OCI-LY1 (cell line): ENCODE results near the gene COLQ.

Source experiments
- H2AFZ ChIP-seq: fragments of 200-600 bp; sonication (generic), shearing (Covaris generic); 2 replicates; pipeline ENCODE4 v1.6.0; 2014; ENCODE audit warnings: antibody characterized with exemption, mild to moderate bottlenecking, low read length
- H3F3A ChIP-seq: fragments of 200-600 bp; sonication (generic), shearing (Covaris generic); 2 replicates; pipeline ENCODE4 v1.6.0; 2014; ENCODE audit warnings: mild to moderate bottlenecking, antibody characterized with exemption, low read length, moderate library complexity; ENCODE audit not compliant: insufficient read depth
- H3K27ac ChIP-seq: fragments of 200-600 bp; sonication (generic); 2 replicates; pipeline ENCODE4 v1.5.1; 2014; ENCODE audit warnings: low read length, mixed run types, mild to moderate bottlenecking, low read depth; ENCODE audit not compliant: poor library complexity, severe bottlenecking
- H3K27me3 ChIP-seq: fragments of 200-600 bp; sonication (generic); 2 replicates; pipeline ENCODE4 v1.6.0; 2014; ENCODE audit warnings: antibody characterized with exemption, mild to moderate bottlenecking, low read length, moderate library complexity; ENCODE audit not compliant: insufficient read depth
- H3K36me3 ChIP-seq: fragments of 200-600 bp; sonication (generic); 2 replicates; pipeline ENCODE4 v1.6.1; 2014; ENCODE audit warnings: mild to moderate bottlenecking, antibody characterized with exemption, low read length, moderate library complexity, mixed read lengths; ENCODE audit not compliant: insufficient read depth
- H3K4me1 ChIP-seq: fragments of 200-600 bp; sonication (generic); 2 replicates; pipeline ENCODE4 v1.5.1; 2014; ENCODE audit warnings: mild to moderate bottlenecking, low read length, moderate library complexity; ENCODE audit not compliant: insufficient read depth, severe bottlenecking
- H3K4me2 ChIP-seq: fragments of 200-600 bp; sonication (generic), shearing (Covaris generic); 2 replicates; pipeline ENCODE4 v1.6.1; 2014; ENCODE audit warnings: low read length
- H3K4me3 ChIP-seq: fragments of 200-600 bp; sonication (generic); 2 replicates; pipeline ENCODE4 v1.5.1; 2014; ENCODE audit warnings: low read length, low read depth, mild to moderate bottlenecking, mixed read lengths; ENCODE audit not compliant: poor library complexity, severe bottlenecking
- H3K79me2 ChIP-seq: fragments of 200-600 bp; shearing (Covaris generic); 2 replicates; pipeline ENCODE4 v1.6.1; 2016; ENCODE audit warnings: mixed run types, low read length, mixed read lengths; ENCODE audit not compliant: insufficient read depth
- H3K9ac ChIP-seq: fragments of 200-600 bp; sonication (generic), shearing (Covaris generic); 2 replicates; pipeline ENCODE4 v1.6.1; 2014; ENCODE audit warnings: mild to moderate bottlenecking, low read length, mixed read lengths
- H3K9me2 ChIP-seq: fragments of 200-600 bp; sonication (generic), shearing (Covaris generic); 2 replicates; pipeline ENCODE4 v1.6.1; 2014; ENCODE audit warnings: low read depth, mild to moderate bottlenecking, low read length, mixed read lengths
- H3K9me3 ChIP-seq: fragments of 200-600 bp; shearing (Covaris generic); 2 replicates; pipeline ENCODE4 v1.6.1; 2014; ENCODE audit warnings: low read length, mixed read lengths
- H4K20me1 ChIP-seq: fragments of 200-600 bp; sonication (generic), shearing (Covaris generic); 2 replicates; pipeline ENCODE4 v1.6.0; 2016; ENCODE audit warnings: mild to moderate bottlenecking, low read length; ENCODE audit not compliant: insufficient read depth
- EZH2 ChIP-seq: fragments of 200-600 bp; sonication (generic), shearing (Covaris generic); IDR thresholded peaks from 2 replicates; pipeline ENCODE4 v1.8.0; 2017; ENCODE audit warnings: borderline replicate concordance, mixed run types, mild to moderate bottlenecking, antibody characterized with exemption, low read length, moderate library complexity, mixed read lengths
- TF ChIP-seq, protein P1 (sequence below): fragments of 200-600 bp; sonication (generic), shearing (Covaris generic); IDR thresholded peaks from 2 replicates; pipeline ENCODE4 v1.5.1; 2017; ENCODE audit warnings: mild to moderate bottlenecking, antibody characterized with exemption, low read length, moderate library complexity, mixed read lengths

Gene COLQ

DNA sequence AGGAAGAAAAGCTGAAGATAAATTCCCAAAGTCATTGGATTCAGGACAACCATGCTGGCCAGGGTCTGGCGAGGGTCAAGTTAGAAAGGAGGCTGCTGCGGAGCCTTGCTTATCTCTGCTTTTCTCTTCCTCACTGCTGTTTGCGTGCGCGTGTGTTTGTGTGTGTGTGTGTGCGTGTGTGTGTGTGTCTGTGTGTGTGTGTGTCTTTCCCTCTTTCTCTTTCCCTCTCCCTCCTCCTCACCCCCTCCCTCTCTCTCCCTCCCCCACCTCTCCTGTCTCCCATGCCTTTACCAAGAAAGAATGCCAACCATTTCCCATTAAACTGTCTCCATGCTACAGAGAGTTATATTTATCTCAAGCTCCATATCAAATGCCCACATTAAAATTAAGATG is at the start of gene COLQ:
Gene COLQ, minus strand, starts transcription at position 134 of the 393 bp plus-strand sequence. Its CDS starts 81 bp downstream, at position 53.
- H3K9ac ChIP-seq = no peak within 1 kb of the TSS
- H3K79me2 ChIP-seq = no peaks in the 10 kb centered on the region
- no peaks in the 10 kb centered on the region for H4K20me1 ChIP-seq
- no peak within 1 kb of the TSS for H3K4me2 ChIP-seq
- H3F3A ChIP-seq = no peaks in the 10 kb centered on the region
- H3K27me3 ChIP-seq = 0 out of 2 replicates have a peak, but pooled peaks cover 3% of the 10 kb centered on the region
- H3K9me2 ChIP-seq = no peaks in the 10 kb centered on the region
- TF ChIP-seq, protein P1, sequence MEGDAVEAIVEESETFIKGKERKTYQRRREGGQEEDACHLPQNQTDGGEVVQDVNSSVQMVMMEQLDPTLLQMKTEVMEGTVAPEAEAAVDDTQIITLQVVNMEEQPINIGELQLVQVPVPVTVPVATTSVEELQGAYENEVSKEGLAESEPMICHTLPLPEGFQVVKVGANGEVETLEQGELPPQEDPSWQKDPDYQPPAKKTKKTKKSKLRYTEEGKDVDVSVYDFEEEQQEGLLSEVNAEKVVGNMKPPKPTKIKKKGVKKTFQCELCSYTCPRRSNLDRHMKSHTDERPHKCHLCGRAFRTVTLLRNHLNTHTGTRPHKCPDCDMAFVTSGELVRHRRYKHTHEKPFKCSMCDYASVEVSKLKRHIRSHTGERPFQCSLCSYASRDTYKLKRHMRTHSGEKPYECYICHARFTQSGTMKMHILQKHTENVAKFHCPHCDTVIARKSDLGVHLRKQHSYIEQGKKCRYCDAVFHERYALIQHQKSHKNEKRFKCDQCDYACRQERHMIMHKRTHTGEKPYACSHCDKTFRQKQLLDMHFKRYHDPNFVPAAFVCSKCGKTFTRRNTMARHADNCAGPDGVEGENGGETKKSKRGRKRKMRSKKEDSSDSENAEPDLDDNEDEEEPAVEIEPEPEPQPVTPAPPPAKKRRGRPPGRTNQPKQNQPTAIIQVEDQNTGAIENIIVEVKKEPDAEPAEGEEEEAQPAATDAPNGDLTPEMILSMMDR = no peak
- no peak for TF ChIP-seq EZH2
- H3K4me3 ChIP-seq = no peak within 1 kb of the TSS
- no peak within 1 kb of the TSS for H2AFZ ChIP-seq
- peaks cover 8% of the 10 kb centered on the region for H3K4me1 ChIP-seq
- H3K36me3 ChIP-seq = no peaks in the 10 kb centered on the region
- no peaks in the 10 kb centered on the region for H3K9me3 ChIP-seq
- no peak within 1 kb of the TSS for H3K27ac ChIP-seq

DNA sequence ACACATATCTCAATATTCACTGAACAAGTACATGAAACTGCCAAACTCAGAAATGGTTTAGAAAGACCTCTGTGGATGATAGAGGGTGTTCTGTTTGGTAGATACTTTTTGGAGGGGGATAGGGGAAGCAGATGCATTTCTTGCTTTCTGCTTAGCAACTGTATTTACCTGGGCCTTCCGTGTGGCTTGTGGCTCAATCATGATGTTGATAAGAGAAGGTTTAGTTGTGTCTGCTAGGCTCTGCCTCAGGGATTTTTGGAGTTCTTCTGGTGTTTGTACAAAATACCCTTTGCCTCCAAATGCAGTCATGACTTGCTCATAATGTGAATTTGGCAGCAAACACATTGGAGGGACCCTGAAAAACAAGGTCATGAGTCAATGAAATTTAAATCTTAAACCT is 41.7 kb upstream of the COLQ start:
- TF ChIP-seq, protein P1 = no peak
- TF ChIP-seq EZH2 = no peak
- H3K9me2 ChIP-seq = no peaks in the 10 kb centered on the region
- H3K36me3 ChIP-seq = peaks cover 77% of the 10 kb centered on the region
- H3K9ac ChIP-seq = no peak overlapping the region
- no peak overlapping the region for H3K27ac ChIP-seq
- H3K4me1 ChIP-seq = no peaks in the 10 kb centered on the region
- H3K9me3 ChIP-seq = no peaks in the 10 kb centered on the region
- H4K20me1 ChIP-seq = no peaks in the 10 kb centered on the region; the same call in 1 of the 2 replicates
- H3K79me2 ChIP-seq = no peaks in the 10 kb centered on the region
- H3K4me2 ChIP-seq = no peak overlapping the region
- no peak overlapping the region for H2AFZ ChIP-seq
- no peaks in the 10 kb centered on the region for H3K27me3 ChIP-seq
- no peaks in the 10 kb centered on the region for H3F3A ChIP-seq
- H3K4me3 ChIP-seq = no peak overlapping the region

DNA sequence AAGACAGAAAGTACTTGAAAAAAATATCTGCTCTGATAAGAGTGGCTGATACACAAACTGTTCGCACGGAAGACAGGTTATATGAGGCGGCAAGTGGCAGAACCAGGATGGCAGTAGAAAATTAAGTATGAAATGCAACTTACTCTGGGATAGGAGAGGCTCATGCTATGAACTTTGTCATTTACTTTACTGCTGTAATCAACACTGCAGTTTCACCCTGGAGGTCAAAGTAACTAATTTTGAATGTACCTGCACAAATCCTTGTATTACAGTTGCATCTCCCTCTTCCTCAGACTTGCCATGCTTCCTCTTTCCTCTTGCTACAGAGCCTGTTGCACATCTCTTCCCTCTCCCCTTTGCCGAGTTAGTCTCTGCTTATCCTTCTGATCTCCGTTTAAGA is 41.1 kb upstream of the COLQ start:
- Histone ChIP-seq H3K9me2 (no peaks in the 10 kb centered on the region), H4K20me1 (no peaks in the 10 kb centered on the region; the same call in 1 of the 2 replicates), H3F3A (no peaks in the 10 kb centered on the region), H3K4me3 (no peak overlapping the region), H2AFZ (no peak overlapping the region), H3K9ac (no peak overlapping the region), H3K79me2 (no peaks in the 10 kb centered on the region), H3K9me3 (no peaks in the 10 kb centered on the region), H3K27ac (no peak overlapping the region), H3K4me2 (no peak overlapping the region), H3K27me3 (no peaks in the 10 kb centered on the region), H3K36me3 (peaks cover 71% of the 10 kb centered on the region), H3K4me1 (no peaks in the 10 kb centered on the region)
- TF ChIP-seq EZH2 = no peak

DNA sequence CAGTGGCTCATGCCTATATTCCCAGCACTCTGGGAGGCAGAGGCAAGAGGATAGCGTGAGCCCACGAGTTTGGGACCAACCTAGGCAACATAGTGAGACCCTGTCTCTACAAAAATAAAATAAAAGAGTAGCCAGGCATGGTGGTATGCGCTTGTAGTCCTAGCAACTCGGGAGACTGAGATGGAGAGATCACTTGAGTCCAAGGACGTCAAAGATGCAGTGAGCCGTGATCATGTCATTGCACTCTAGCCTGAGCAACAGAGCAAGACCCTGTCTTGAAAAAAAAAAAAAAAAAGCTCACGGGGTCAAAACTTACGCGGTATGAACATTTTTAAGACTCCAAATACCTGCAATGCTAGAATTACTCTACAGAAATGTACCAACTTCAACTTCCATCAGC is 37.1 kb upstream of the COLQ start:
- no peak for TF ChIP-seq EZH2
- TF ChIP-seq, protein P1 = no peak
- H3K4me2 ChIP-seq = no peak overlapping the region

More for the DNA sequence above, 37.1 kb upstream of the COLQ start:
- Histone ChIP-seq H3K9ac (no peak overlapping the region), H3K4me1 (peaks cover 8% of the 10 kb centered on the region), H4K20me1 (no peaks in the 10 kb centered on the region; the same call in 1 of the 2 replicates), H3K9me3 (no peaks in the 10 kb centered on the region), H3K4me3 (no peak overlapping the region), H3K79me2 (no peaks in the 10 kb centered on the region), H3K27ac (no peak overlapping the region), H3K27me3 (no peaks in the 10 kb centered on the region), H3F3A (no peaks in the 10 kb centered on the region), H3K9me2 (no peaks in the 10 kb centered on the region), H3K36me3 (peaks cover 36% of the 10 kb centered on the region), H2AFZ (no peak overlapping the region)
